Stomach smooth muscle (tissue), 2 donors: ENCODE results near the gene POU4F1.
A peak's percentile ranks its signal among the peaks of the same experiment; 100 is the strongest.
"Not testable (repeated sequence)": the region's sequence is repeated elsewhere in the genome, so short reads cannot be mapped to it uniquely, and the experiment has no call there.

ENCODE experiments used
- H3K27ac ChIP-seq: one replicate; pipeline ENCODE4 v1.7.0; 2013; ENCODE audit warnings: mild to moderate bottlenecking, low read length, inconsistent platforms
- H3K27me3 ChIP-seq, 2 donors: one replicate each; pipeline ENCODE4 v1.7.0; 2013; ENCODE audit warnings: low read length in 2 of 2; ENCODE audit not compliant: insufficient read depth in 2 of 2, control insufficient read depth in 1 of 2
- H3K36me3 ChIP-seq, 2 donors: one replicate each; pipeline ENCODE4 v1.7.0; 2013; ENCODE audit warnings: low read length in 2 of 2; ENCODE audit not compliant: control insufficient read depth in 2 of 2, insufficient read depth in 2 of 2
- H3K4me1 ChIP-seq: one replicate; pipeline ENCODE4 v1.7.0; 2013; ENCODE audit warnings: low read length; ENCODE audit not compliant: control insufficient read depth, insufficient read depth
- H3K4me3 ChIP-seq, 2 donors: one replicate each; pipeline ENCODE4 v1.7.0; 2013; ENCODE audit warnings: low read length in 2 of 2
- H3K9ac ChIP-seq, 2 donors: one replicate each; pipeline ENCODE4 v1.7.0; 2013; ENCODE audit warnings: low read length in 2 of 2, mild to moderate bottlenecking in 1 of 2
- H3K9me3 ChIP-seq, 2 donors: one replicate each; pipeline ENCODE4 v1.7.0; 2013; ENCODE audit warnings: low read length in 2 of 2; ENCODE audit not compliant: control insufficient read depth in 2 of 2
- donor health status: healthy.
- donor health status: Pancreatic carcinoma.

Gene POU4F1, protein sequence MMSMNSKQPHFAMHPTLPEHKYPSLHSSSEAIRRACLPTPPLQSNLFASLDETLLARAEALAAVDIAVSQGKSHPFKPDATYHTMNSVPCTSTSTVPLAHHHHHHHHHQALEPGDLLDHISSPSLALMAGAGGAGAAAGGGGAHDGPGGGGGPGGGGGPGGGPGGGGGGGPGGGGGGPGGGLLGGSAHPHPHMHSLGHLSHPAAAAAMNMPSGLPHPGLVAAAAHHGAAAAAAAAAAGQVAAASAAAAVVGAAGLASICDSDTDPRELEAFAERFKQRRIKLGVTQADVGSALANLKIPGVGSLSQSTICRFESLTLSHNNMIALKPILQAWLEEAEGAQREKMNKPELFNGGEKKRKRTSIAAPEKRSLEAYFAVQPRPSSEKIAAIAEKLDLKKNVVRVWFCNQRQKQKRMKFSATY

DNA sequence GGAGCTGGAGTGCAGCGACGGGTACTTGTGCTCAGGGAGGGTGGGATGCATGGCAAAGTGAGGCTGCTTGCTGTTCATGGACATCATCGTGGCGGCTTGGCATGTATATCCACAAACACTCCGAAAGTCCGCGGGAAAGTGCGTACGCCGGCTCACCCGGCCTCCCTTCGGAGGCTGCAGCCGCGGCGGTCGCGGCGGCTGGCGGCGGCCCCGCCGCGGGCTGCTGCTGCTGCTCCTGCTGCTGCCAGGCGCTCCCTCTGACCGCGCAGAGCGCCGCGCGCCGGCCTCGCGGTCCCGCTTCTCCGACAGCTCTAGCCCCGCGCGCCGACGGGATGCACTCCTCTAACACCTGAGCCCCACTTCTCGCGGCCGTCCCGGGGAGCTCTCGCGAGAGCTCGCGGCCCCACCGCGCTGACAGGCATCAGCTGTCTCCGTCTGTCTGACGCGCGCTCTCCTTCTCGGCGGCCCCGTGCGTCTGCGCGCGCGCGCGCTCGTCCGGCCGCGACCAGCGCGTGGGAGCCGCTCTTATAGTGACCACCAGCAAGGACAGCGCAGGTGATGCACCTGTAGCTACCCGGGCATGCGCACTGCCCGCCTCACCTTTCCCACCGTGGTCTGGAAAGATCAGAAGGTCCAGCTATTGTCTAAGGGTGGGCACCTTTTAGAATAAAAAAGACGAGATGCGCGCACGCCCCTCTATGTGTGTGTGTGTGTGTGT lies at the start of gene POU4F1:
POU4F1 (minus strand) TSS at position 313 of the 718 bp plus-strand sequence; CDS start at position 87, 226 bp downstream.
- H3K27me3 ChIP-seq = peaks cover 75 to 96% of the 10 kb centered on the region in 2 donors
- no peak within 1 kb of the TSS for H3K27ac ChIP-seq
- peaks cover 27% of the 10 kb centered on the region for H3K4me1 ChIP-seq
- no peaks in the 10 kb centered on the region for H3K9me3 ChIP-seq
- H3K9ac ChIP-seq = no peak within 1 kb of the TSS
- H3K4me3 ChIP-seq = peak within 1 kb of the TSS; percentile 19 to 61
- no peaks in the 10 kb centered on the region for H3K36me3 ChIP-seq

DNA sequence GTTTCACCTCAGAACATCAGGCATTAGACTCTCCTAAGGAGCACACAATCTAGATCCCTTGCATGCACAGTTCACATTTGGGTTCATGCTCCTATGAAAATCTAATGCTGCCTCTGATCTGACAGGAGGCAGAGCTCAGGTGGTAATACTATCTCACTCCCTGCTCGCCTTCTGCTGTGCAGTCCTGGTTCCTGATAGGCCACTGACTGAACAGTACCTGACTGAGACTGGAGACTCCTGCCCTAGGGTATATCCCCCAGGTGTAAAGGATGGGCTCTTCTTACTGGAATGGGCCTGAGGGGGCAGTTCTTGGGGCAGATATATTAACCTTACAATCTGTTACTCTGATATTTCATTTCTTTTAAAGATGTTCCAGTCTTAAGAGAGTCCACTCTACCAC lies 49.3 kb upstream of the POU4F1 start:
- H3K27ac ChIP-seq = no peak overlapping the region
- no peaks in the 10 kb centered on the region for H3K36me3 ChIP-seq
- no peak overlapping the region for H3K9ac ChIP-seq
- H3K4me3 ChIP-seq = no peak overlapping the region
- H3K9me3 ChIP-seq = no peaks in the 10 kb centered on the region
- no peaks in the 10 kb centered on the region for H3K27me3 ChIP-seq
- no peaks in the 10 kb centered on the region for H3K4me1 ChIP-seq

DNA sequence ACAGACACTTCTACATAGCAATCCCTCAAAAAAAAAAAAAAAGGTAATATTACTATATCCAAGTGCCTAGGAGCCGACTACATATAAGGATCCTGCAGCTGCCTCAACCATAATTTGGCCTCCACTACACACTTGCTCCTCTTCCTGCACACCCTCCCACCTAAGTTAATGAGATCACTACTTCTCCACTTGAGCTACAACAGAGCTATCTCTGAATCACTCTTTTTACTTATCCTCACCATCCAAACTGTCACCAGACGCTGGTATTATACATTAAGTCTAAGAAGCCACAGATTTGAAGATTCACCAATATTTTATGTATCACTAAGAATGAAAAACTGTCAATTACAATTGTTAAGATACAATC lies 47.3 kb upstream of the POU4F1 start:
- Histone ChIP-seq H3K27ac (no peak overlapping the region), H3K27me3 (no peaks in the 10 kb centered on the region), H3K4me1 (no peaks in the 10 kb centered on the region), H3K9me3 (no peaks in the 10 kb centered on the region), H3K36me3 (no peaks in the 10 kb centered on the region), H3K4me3 (no peak overlapping the region), H3K9ac (no peak overlapping the region)

DNA sequence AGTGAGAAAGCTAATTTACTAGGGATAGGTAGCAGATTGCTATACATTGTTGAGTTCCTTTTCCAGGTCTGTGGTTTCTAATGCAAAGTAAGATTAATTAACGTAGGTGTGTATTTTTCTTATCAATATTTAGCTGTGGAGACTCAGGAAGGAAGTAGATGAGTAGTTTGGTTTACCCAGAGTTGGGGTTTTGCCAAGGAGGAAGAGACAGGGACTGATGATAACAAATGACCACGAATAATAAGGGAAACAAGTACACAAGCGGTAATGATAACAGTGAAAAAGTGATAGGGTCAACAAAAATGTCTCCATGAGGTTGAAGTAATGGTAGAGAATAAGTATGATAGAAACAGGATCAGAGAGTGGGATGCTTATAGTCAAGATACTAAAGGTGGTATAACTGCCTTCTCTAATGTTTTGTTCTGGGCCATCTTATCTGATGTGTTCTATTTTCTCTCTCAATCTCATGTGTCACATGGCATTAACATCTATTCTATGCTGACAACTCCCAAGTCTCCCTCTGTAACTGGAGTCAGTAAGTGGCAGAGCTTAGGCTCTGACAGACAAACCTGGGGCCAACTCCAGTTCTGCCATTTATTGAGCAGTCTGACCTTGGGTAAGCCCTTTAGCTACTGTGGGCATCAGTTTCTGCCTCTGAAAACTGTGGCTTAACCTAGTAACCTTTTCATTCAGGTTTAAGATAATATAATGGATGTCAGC lies 46.8 kb upstream of the POU4F1 start:
- no peaks in the 10 kb centered on the region for H3K27me3 ChIP-seq
- H3K36me3 ChIP-seq = no peaks in the 10 kb centered on the region
- no peak overlapping the region for H3K4me3 ChIP-seq
- no peaks in the 10 kb centered on the region for H3K4me1 ChIP-seq
- no peak overlapping the region for H3K27ac ChIP-seq
- no peaks in the 10 kb centered on the region for H3K9me3 ChIP-seq
- no peak overlapping the region for H3K9ac ChIP-seq

DNA sequence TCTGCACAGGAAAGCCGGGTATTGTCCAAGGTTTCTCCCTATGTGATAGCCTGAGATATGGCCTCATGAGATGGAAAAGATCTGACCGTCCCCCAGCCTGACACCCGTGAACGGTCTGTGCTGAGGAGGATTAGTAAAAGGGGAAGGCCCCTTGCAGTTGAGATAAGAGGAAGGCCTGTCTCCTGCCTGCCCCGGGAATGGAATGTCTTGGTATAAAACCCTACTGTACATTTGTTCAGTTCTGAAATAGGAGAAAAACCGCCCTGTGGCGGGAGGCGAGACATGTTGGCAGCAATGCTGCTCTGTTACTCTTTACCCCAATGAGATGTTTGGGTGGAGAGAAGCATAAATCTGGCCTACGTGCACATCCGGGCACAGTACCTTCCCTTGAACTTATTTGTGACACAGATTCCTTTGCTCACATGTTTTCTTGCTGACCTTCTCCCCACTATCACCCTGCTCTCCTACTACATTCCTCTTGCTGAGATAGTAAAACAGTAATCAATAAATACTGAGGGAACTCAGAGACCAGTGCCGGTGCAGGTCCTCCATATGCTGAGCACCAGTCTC lies 43.8 kb upstream of the POU4F1 start:
- H3K4me3 ChIP-seq, H3K9ac ChIP-seq, H3K9me3 ChIP-seq, H3K27me3 ChIP-seq, H3K4me1 ChIP-seq, H3K36me3 ChIP-seq, H3K27ac ChIP-seq: not testable (repeated sequence)

DNA sequence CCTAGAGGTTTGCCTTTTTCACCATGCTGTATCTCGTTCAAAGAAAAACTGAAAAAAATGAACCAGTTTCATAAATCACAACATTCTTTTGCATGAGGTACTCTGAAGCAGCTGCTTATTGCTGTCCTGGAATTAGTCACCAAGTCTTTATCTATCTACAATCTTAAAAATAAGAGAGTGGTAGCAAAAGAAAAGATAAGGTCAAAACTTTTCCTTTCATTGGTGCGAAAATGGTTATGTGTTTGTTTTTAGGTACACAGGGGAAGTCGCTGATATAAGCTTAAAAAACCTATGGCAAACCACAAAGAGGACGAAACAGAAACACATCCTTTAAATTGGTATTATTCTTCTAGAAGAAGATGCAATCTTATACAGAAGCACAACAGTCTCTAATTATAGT lies 34.9 kb upstream of the POU4F1 start:
- Histone ChIP-seq H3K9me3 (no peaks in the 10 kb centered on the region), H3K36me3 (peaks cover 14 to 22% of the 10 kb centered on the region in 2 donors), H3K9ac (no peak overlapping the region), H3K27ac (no peak overlapping the region), H3K4me3 (no peak overlapping the region), H3K4me1 (no peaks in the 10 kb centered on the region), H3K27me3 (no peaks in the 10 kb centered on the region)

DNA sequence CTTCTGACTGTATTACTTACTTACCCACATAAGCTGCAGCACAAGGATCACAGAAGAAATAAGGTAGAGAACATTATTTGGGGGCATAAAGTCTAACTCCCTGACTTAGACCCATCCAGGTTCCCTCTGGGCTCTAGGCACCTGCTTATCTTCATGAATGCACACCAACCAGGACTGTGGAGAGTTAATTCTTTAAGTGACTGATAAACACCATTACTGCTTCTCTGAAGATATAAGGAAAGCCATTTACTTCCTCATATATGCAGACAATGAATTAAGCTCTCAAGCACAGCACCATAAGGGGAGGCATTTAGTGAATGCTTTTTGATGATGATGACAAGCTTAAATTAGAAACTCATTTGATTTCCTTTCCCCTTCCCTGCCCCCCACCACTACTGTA lies 33.1 kb upstream of the POU4F1 start:
- Histone ChIP-seq H3K27me3 (no peaks in the 10 kb centered on the region), H3K9ac (no peak overlapping the region), H3K4me3 (no peak overlapping the region), H3K27ac (no peak overlapping the region), H3K36me3 (peaks cover 22 to 30% of the 10 kb centered on the region in 2 donors), H3K4me1 (no peaks in the 10 kb centered on the region), H3K9me3 (no peaks in the 10 kb centered on the region)

DNA sequence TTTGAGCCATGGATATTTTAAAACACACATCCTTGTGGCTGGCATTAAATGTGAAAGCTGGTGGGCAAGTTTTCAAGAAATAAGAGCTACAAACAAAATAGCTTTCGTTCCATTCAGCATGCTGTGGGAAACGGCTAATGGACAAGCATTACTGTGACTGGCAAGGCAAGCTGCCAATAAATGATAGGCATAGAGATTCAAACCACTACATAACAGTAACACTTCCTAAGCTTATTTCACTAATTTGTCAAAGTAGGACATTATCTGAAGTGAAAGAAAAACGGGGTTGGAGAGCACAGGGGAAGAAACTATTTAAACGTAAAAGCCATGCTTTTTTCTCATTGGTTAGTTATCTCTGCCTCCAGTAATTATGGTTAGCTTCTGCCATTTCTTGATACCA lies 29.6 kb upstream of the POU4F1 start:
- Histone ChIP-seq H3K9me3 (no peaks in the 10 kb centered on the region), H3K9ac (no peak overlapping the region), H3K27me3 (no peaks in the 10 kb centered on the region), H3K4me1 (no peaks in the 10 kb centered on the region), H3K4me3 (no peak overlapping the region), H3K36me3 (peaks cover 23 to 26% of the 10 kb centered on the region in 2 donors), H3K27ac (no peak overlapping the region)

DNA sequence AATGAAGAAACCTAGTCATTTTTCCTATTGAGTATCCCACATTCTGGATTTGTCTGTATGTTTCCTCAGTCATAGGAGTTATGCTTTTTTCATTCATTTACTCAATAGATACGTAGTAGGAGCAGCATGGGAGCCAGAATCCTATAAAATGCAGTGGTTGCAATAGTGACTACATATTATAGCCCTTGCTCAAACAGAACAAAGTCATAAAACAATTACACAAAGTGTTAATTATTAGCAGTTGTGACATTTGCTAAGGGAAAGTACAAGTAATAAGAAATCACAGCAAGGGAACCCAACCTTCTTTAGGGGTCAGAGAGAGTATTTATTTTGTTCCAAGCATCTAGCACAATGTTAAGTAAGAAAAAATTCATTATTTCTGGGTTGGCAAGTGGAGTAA lies 27.7 kb upstream of the POU4F1 start:
- Histone ChIP-seq H3K4me3 (no peak overlapping the region), H3K27ac (no peak overlapping the region), H3K27me3 (no peaks in the 10 kb centered on the region), H3K36me3 (peaks cover 13 to 18% of the 10 kb centered on the region in 2 donors), H3K9ac (no peak overlapping the region), H3K9me3 (no peaks in the 10 kb centered on the region), H3K4me1 (no peaks in the 10 kb centered on the region)

DNA sequence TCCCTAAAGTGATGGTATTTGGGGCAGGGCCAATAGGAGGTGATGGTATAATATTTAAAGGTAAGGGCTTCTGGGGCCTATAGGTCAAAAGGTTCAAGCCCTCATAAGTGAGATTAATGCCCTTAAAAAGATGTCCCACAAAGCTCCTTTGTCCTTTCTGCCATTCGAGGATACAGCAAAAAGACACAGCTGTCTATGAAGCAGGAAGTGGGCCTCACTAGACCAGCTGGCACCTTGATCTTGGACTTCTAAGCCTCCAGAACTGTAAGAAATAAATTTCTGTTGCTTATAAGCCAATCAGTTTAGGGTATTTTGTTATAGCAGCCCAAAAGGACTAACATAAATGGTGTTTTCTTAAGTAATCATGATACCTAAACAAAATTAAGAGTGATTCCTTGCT lies 27.2 kb upstream of the POU4F1 start:
- no peak overlapping the region for H3K9ac ChIP-seq
- no peaks in the 10 kb centered on the region for H3K9me3 ChIP-seq
- peaks cover 13 to 23% of the 10 kb centered on the region in 2 donors for H3K36me3 ChIP-seq
- no peaks in the 10 kb centered on the region for H3K27me3 ChIP-seq
- no peaks in the 10 kb centered on the region for H3K4me1 ChIP-seq
- no peak overlapping the region for H3K27ac ChIP-seq
- no peak overlapping the region for H3K4me3 ChIP-seq
